Skeletal muscle tissue (tissue), 4 donors: ENCODE results near the gene TRIB2. TPM values are rescaled to one million over a fixed set of nuclear protein-coding genes. Genes with fewer than 3 reads are reported as not detected.

Experiments used
- H3K27ac ChIP-seq: one replicate; pipeline ENCODE4 v1.7.0; 2013; ENCODE audit warnings: mild to moderate bottlenecking, low read depth, low read length, inconsistent platforms
- H3K27me3 ChIP-seq, 3 donors: one replicate each; pipeline ENCODE4 v1.7.0; 2013; ENCODE audit warnings: low read length in 3 of 3; ENCODE audit not compliant: control insufficient read depth in 3 of 3, insufficient read depth in 3 of 3
- H3K36me3 ChIP-seq, 3 donors: one replicate each; pipeline ENCODE4 v1.7.0; 2013; ENCODE audit warnings: low read length in 3 of 3; ENCODE audit not compliant: control insufficient read depth in 3 of 3, insufficient read depth in 3 of 3
- H3K4me1 ChIP-seq, 3 donors: one replicate each; pipeline ENCODE4 v1.7.0; 2013; ENCODE audit warnings: low read length in 3 of 3, mild to moderate bottlenecking in 3 of 3; ENCODE audit not compliant: control insufficient read depth in 3 of 3, insufficient read depth in 3 of 3
- H3K4me3 ChIP-seq, 3 donors: one replicate each; pipeline ENCODE4 v1.7.0; 2013; ENCODE audit warnings: low read length in 3 of 3
- H3K9ac ChIP-seq, 3 donors: one replicate each; pipeline ENCODE4 v1.7.0; 2013; ENCODE audit warnings: low read length in 3 of 3, mild to moderate bottlenecking in 3 of 3, moderate library complexity in 2 of 3, low read depth in 1 of 3
- H3K9me3 ChIP-seq, 3 donors: one replicate each; pipeline ENCODE4 v1.7.0; 2013; ENCODE audit warnings: low read length in 3 of 3; ENCODE audit not compliant: control insufficient read depth in 3 of 3
- total RNA-seq: library from RNA; depleted of rRNA; stranded (reverse); fragments of >200 nt; gene quantifications from one replicate; pipeline ENCODE4 v1.2.3, GENCODE V29; 2014
- donor health status: Osteomylitis.

The TRIB2 gene
- total RNA-seq, 1 donor from 2014 or later: 38.1 TPM

DNA sequence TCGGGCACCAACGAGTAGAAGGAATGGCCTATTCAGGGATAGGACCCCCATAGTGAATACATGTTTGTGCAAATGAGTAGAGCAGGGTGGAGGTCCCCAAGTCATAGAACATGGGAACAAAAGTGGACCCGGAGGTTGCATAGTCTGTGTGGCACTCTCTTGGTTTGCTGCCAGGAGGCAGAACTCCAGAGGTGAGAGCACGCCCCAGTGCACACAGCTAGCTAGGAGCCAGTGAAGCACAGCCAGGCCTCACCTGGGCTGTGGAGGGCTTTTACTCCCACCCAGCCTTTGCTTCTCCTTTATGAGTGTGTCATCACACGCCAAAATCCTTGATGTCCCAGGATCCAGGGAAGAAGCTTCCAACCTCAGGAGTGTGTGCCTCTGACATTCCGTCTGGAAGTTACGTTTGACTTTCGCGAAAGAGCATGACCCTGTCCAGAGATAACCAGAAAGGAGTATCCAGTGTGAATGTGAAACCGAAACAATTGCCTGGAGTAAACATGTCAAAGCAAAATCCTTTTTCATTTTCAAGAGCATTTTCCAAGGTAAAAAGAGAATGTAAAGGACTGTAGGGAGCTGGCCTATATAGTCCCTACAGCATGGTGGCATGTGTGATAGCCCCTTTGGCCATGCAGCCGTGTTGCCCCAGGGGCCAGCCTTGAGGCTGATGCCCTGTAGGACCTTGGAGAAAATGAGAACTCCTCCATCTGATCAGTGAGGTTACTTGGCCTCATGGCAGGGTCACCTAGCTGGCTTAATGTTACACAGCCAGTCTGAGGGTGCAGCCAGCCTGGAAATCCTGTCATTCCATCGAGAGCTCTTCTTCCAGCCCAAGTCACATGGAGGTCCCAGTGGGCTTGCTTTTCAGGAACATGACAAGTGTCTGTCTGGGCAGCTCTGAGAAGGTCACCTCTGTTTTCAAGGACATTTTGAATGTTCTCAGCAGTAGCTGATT lies 8.8 kb downstream of the TRIB2 start:
- Histone ChIP-seq H3K4me1 (peaks cover 15 to 50% (median 48%) of the 10 kb centered on the region in 3 donors), H3K36me3 (peaks cover 14 to 35% (median 14%) of the 10 kb centered on the region in 3 donors)

DNA sequence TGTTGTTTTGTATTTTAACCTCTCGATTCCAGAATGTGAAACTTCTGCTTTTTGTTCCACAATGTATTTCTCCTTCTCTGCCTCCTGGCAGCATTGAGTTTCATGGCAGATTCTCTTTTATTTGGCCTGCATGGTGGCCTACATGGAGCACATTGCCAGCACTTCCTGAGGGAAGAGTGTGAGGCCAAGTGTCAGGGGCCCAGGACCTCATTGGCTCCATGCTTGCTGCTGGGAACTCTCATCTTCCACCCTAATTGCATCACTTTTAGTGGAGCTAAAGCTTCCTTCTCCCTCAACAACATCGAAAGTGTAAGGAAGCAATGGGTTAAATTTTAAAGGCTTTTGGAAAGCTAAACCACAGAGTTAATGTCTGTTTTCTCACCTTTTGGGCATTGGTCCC lies 9.5 kb downstream of the TRIB2 start:
- Histone ChIP-seq H3K27me3 (no peaks in the 10 kb centered on the region), H3K4me3 (no peak overlapping the region), H3K9me3 (no peaks in the 10 kb centered on the region), H3K36me3 (peaks cover 14 to 35% (median 21%) of the 10 kb centered on the region in 3 donors), H3K9ac (no peak overlapping the region), H3K27ac (no peak overlapping the region), H3K4me1 (peaks cover 20 to 51% (median 47%) of the 10 kb centered on the region in 3 donors)

More for the DNA sequence above, 8.8 kb downstream of the TRIB2 start:
- peak overlapping the region in 1 of 3 donors; percentile 31 for H3K4me3 ChIP-seq
- H3K9me3 ChIP-seq: no peaks in the 10 kb centered on the region
- H3K27me3 ChIP-seq: no peaks in the 10 kb centered on the region
- H3K27ac ChIP-seq: no peak overlapping the region
- no peak overlapping the region for H3K9ac ChIP-seq

DNA sequence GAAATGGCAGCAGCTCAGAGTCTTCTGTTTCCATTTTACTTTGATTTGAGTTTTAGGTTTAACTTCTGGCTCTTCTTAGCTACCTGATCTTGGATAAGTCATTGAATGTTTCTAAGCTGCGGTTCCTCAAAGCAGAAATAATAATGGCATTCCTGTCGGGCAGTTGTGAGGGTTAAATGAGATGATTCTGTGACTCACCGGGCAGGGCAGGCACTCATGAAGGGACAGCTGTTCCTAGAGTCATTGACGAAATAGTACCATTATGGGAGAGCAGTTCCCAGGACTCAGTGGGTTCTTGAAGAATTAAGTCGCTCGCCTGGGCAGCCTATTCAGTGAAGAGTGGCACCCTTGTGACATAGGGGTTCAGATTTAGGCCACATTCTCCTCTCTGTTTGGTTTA lies 10.3 kb downstream of the TRIB2 start:
- Histone ChIP-seq H3K4me3 (no peak overlapping the region), H3K27me3 (no peaks in the 10 kb centered on the region), H3K4me1 (peaks cover 22 to 53% (median 47%) of the 10 kb centered on the region in 3 donors), H3K36me3 (peaks cover 16 to 35% (median 21%) of the 10 kb centered on the region in 3 donors), H3K27ac (no peak overlapping the region), H3K9me3 (no peaks in the 10 kb centered on the region), H3K9ac (no peak overlapping the region)

DNA sequence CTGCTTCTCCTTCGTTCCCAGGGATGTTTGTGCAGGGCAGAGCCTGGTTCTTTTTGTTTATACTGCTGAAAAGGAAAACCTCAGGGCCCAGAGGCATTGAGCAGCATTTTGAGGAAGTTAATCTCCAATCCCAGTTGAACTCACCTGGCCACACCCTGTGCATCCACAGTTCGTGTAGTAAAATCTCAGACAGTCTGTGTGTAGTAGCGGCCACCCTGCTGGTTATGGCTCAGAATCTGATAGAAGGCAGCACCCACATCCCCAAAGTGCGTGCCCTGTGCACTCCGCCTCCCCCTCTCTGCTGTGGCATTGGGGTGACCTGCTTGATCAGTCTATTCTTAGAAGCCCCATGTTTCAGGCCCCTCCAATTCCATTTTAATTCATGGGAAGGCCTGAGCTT lies 10.9 kb downstream of the TRIB2 start:
- Histone ChIP-seq H3K4me1 (peaks cover 27 to 57% (median 50%) of the 10 kb centered on the region in 3 donors), H3K9me3 (no peaks in the 10 kb centered on the region), H3K27ac (no peak overlapping the region), H3K4me3 (no peak overlapping the region), H3K27me3 (no peaks in the 10 kb centered on the region), H3K36me3 (peaks cover 16 to 35% (median 21%) of the 10 kb centered on the region in 3 donors), H3K9ac (no peak overlapping the region)

DNA sequence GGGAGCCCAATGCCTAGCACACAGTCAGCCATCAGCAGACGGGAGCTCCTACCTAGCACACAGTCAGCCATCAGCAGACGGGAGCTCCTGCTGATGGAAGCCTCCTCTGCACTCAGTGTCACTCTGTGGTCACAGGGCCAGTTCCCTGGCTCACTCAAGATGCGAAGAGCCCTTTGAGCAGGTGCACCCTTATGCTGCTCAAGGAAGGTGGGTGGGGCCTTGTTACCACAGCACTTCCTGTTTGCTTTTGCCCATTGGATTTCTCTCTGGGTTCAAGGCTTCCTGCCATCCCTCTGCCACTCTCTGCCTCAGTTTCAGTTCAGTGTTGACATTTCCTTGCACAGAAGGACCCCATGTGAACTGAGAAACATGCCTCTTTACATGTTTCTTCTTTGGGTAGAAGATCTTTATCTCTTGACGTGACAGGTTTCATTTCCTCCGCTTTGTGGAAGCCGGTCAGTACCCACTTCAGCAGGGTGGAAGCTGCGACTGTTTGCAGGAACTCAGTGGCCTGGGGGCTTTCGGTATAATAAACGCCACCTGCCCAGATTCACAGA lies 11.6 kb downstream of the TRIB2 start:
- H3K36me3 ChIP-seq: peaks cover 16 to 35% (median 21%) of the 10 kb centered on the region in 3 donors
- H3K4me1 ChIP-seq: peaks cover 32 to 59% (median 44%) of the 10 kb centered on the region in 3 donors

DNA sequence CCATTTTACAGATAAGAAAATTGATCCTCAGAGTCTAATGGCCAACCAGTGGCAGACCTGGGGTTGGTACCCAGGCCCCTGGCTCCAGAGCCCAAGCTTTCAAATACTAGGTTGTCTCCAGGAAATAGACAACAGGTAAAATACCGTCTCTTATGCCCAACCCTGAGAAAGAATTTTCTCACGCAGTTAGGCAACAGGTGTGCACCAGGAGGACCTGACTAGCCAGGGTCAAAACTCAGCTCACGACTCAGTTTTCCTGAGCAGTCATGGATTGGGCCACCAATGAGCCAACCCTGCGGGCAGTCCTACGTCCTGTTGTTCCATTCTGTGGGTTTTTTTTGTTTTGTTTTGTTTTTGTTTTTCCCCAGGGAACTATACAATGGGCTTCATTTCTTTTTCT lies 13.5 kb downstream of the TRIB2 start:
- peaks cover 15 to 19% (median 18%) of the 10 kb centered on the region in 3 donors for H3K36me3 ChIP-seq
- H3K27ac ChIP-seq: no peak overlapping the region
- H3K9me3 ChIP-seq: no peaks in the 10 kb centered on the region
- no peak overlapping the region for H3K4me3 ChIP-seq
- H3K9ac ChIP-seq: no peak overlapping the region
- no peaks in the 10 kb centered on the region for H3K27me3 ChIP-seq
- H3K4me1 ChIP-seq: peaks cover 48 to 71% (median 52%) of the 10 kb centered on the region in 3 donors

More for the DNA sequence above, 11.6 kb downstream of the TRIB2 start:
- Histone ChIP-seq H3K4me3 (no peak overlapping the region), H3K9me3 (no peaks in the 10 kb centered on the region), H3K9ac (no peak overlapping the region), H3K27me3 (no peaks in the 10 kb centered on the region), H3K27ac (no peak overlapping the region)

DNA sequence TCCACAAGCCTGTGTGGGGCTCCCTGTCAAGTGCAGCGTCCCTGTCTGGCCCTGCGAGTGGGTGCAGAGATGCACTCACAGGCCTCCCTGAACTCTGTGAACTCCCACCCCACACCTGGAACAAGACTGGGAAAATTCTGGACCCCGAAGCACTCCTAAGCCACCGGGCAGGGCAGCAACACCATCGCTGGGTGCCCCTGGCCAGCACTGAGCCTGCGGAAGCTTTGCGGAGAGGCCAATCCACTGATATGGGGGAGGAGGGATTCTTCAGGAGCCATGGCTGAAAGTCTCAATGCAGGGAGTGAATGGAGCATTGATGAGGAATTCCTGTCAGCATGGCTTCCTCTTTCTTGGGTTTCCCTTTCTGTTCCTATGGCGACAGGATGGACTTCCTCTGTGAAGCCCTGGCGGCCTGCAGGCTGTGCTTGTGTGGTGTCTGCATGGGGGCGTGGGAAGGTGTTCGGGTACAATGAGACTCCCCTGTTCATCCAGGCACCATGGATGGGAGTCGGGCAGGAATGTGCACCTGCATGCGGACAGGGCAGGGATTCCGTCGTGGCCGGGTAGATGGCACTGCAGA lies 15.1 kb downstream of the TRIB2 start:
- peaks cover 44 to 70% (median 45%) of the 10 kb centered on the region in 3 donors for H3K4me1 ChIP-seq
- H3K36me3 ChIP-seq: peaks cover 11 to 19% (median 18%) of the 10 kb centered on the region in 3 donors

DNA sequence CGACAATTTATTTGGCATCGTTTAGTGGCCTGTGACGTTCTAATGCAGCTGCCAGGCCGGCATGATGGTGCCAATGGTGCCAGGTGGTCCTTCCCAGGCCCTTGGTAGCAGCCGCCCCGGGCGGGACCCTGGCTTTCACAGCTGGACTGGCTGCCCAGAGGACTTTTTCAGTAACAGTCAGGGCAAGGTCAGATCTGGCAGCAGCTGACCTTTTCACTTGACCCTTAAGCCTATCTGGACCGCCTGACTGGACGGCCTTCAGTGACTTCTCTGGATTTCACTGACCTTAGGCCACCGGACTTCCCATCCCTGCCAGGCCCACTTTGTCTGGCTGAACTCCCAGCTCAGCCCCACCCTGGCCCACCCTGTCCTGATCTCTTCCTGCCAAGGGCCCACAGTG lies 15.9 kb downstream of the TRIB2 start:
- Histone ChIP-seq H3K4me3 (no peak overlapping the region), H3K4me1 (peaks cover 37 to 66% (median 45%) of the 10 kb centered on the region in 3 donors), H3K9me3 (no peaks in the 10 kb centered on the region)

More for the DNA sequence above, 15.1 kb downstream of the TRIB2 start:
- Histone ChIP-seq H3K9me3 (no peaks in the 10 kb centered on the region), H3K4me3 (no peak overlapping the region), H3K27ac (peak overlapping the region; percentile 42), H3K9ac (no peak overlapping the region), H3K27me3 (no peaks in the 10 kb centered on the region)

DNA sequence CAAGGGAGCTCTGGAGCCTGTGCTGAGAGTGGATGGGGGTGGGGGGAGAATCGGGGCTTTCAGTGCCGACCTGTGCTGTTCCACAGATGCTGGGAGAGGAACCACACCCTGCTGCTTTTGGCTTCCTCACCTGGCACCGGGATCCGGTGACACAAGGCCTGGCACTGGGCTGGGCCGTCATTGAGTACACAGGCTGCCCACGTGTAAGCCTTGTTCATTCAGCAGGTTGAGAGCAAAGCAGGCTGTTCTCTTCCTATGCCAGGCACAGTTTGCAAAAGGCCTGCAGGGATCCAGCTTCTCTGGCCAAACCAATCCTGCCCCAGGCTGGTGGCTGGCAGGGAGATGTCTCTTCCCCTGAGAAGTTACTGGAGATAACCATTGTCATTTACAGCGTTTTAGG lies 17.1 kb downstream of the TRIB2 start:
- Histone ChIP-seq H3K27ac (peak overlapping the region; percentile 0), H3K9me3 (no peaks in the 10 kb centered on the region), H3K27me3 (no peaks in the 10 kb centered on the region), H3K36me3 (peaks cover 16 to 18% (median 17%) of the 10 kb centered on the region in 3 donors), H3K4me3 (no peak overlapping the region), H3K9ac (peak overlapping the region in 1 of 3 donors; percentile 54), H3K4me1 (peaks cover 31 to 57% (median 45%) of the 10 kb centered on the region in 3 donors)

More for the DNA sequence above, 15.9 kb downstream of the TRIB2 start:
- Histone ChIP-seq H3K9ac (no peak overlapping the region), H3K27me3 (no peaks in the 10 kb centered on the region), H3K27ac (peak overlapping the region; percentile 42), H3K36me3 (peaks cover 12 to 18% (median 16%) of the 10 kb centered on the region in 3 donors)
